HFFc6 (cell line): ENCODE data around the gene IL1RAPL1. TPM values are rescaled to one million over a fixed set of nuclear protein-coding genes. Genes with fewer than 3 reads are reported as not detected.

Experiments used
- DNase-seq: peaks from one replicate; pipeline ENCODE4 v3.0.0-alpha.2; 2018
- H3K27ac Mint-ChIP-seq: 2 replicates; pipeline ENCODE4 v1.8.0; 2020; ENCODE audit warnings: mild to moderate bottlenecking, mixed read lengths
- H3K27me3 Mint-ChIP-seq: 2 replicates; pipeline ENCODE4 v1.8.0; 2021; ENCODE audit warnings: mild to moderate bottlenecking, moderate library complexity, mixed read lengths; ENCODE audit not compliant: insufficient read depth
- H3K36me3 Mint-ChIP-seq: 2 replicates; pipeline ENCODE4 v1.8.0; 2021; ENCODE audit warnings: low read depth, mixed read lengths
- H3K4me1 Mint-ChIP-seq: 2 replicates; pipeline ENCODE4 v1.8.0; 2020; ENCODE audit warnings: low read depth, mixed read lengths
- H3K4me3 Mint-ChIP-seq: 2 replicates; pipeline ENCODE4 v1.8.0; 2020; ENCODE audit warnings: mild to moderate bottlenecking, moderate library complexity, mixed read lengths
- H3K9me3 Mint-ChIP-seq: 2 replicates; pipeline ENCODE4 v1.8.0; 2020; ENCODE audit warnings: mild to moderate bottlenecking, mixed read lengths
- CTCF ChIP-seq: fragments of 200-600 bp; sonication (generic); IDR thresholded peaks from 2 replicates; pipeline ENCODE4 v1.5.0; 2021; ENCODE audit warnings: antibody characterized with exemption, mild to moderate bottlenecking
- total RNA-seq, 6 experiments: library from RNA; stranded (reverse); fragmentation: NEBNext Ultra II Directional; extraction: Animal tissue kit (Norgen Biotek cat#: 25700); gene quantifications; 2 replicates in 1 of 6; 3 replicates in 5 of 6; pipeline ENCODE4 v1.2.3, GENCODE V29; 2021

IL1RAPL1 gene
- total RNA-seq, 6 experiments from 2014 or later = not detected

GRCh38 chrX:28988246-28988645 lies 401.0 kb downstream of the IL1RAPL1 start:
- no peaks in the 10 kb centered on the region for H3K4me1 Mint-ChIP-seq
- no peak for DNase-seq
- no peaks in the 10 kb centered on the region for H3K27me3 Mint-ChIP-seq
- no peak overlapping the region for H3K4me3 Mint-ChIP-seq
- no peaks in the 10 kb centered on the region for H3K36me3 Mint-ChIP-seq
- no peak for TF ChIP-seq CTCF
- no peak overlapping the region for H3K27ac Mint-ChIP-seq
- H3K9me3 Mint-ChIP-seq = no peaks in the 10 kb centered on the region

DNA sequence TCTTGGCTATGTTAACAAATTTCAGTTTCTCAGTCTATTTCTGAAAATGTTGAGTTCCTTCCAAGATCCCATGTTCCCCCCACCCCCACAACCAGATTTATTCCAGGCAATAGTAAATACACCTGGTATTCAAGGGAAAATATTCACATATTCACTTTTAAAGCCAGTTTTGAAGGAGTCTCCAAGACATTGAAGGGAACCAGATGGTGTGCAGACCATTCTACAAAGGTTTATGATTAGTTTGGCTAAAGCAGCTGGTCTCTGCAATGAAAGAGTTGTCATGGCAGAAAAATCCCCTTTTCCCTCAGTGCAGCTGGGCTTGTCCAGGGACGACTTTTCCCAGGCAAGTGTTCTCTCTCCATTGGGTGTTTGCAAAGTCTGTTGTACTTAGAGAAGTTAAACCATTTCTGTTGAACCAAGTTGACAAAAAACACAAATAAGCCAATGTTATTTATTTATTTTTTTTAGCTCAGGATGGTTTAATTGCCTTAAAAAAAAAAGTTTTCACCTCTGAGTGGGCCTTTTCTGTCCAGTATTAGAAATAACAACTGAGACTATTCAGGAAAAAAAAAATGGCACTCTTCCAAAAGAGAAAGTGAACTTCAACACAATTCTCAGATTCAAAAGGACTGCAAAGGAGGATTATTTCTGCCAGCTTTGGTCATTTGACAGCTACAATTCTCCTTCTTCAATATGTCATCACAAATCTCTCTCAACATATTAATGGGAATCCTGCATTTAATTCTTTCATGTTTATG lies 410.6 kb downstream of the IL1RAPL1 start:
- Mint-ChIP-seq H3K36me3 (no peaks in the 10 kb centered on the region), H3K9me3 (no peaks in the 10 kb centered on the region; the same call in 1 of the 2 replicates), H3K4me3 (no peak overlapping the region), H3K27ac (no peak overlapping the region), H3K27me3 (no peaks in the 10 kb centered on the region), H3K4me1 (no peaks in the 10 kb centered on the region)
- DNase-seq = no peak
- TF ChIP-seq CTCF = no peak

DNA sequence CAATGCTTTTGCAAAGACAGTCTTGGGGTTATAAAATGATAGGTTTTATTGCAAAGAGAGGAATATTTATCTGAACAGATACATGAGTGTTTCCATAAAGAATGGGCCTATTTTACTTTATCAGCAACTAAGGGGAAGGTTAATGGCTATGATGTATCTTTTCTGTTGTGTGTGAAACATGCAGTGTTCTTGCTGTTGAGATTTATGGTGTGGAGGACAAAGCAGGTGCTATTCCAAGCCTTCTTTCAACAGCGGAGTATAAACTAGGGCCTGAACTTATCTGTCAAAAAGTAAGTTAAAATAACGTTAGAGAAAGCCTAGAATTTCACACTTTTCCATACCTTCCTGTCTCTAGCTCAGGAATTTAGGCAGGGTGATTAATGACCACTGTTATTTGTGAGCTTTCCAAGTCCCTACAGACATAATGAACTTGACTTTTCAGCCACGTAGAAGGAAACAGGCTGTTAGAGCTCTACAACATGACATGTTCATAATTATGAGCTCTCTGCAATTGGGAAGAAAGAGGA lies 411.4 kb downstream of the IL1RAPL1 start:
- Mint-ChIP-seq H3K27me3 (no peaks in the 10 kb centered on the region), H3K27ac (no peak overlapping the region), H3K9me3 (no peaks in the 10 kb centered on the region; the same call in 1 of the 2 replicates), H3K4me3 (no peak overlapping the region), H3K4me1 (no peaks in the 10 kb centered on the region), H3K36me3 (no peaks in the 10 kb centered on the region)
- no peak for TF ChIP-seq CTCF
- DNase-seq = no peak

- Mint-ChIP-seq H3K27ac (no peak overlapping the region), H3K27me3 (no peaks in the 10 kb centered on the region), H3K36me3 (no peaks in the 10 kb centered on the region), H3K9me3 (peaks cover 10% of the 10 kb centered on the region), H3K4me3 (no peak overlapping the region), H3K4me1 (no peaks in the 10 kb centered on the region)
- no peak for TF ChIP-seq CTCF
- no peak for DNase-seq
Observed at GRCh38 chrX:29012867-29013266, 425.6 kb downstream of the IL1RAPL1 start.

GRCh38 chrX:29023207-29023606 lies 436.0 kb downstream of the IL1RAPL1 start:
- Mint-ChIP-seq H3K27me3 (no peaks in the 10 kb centered on the region), H3K4me3 (no peak overlapping the region), H3K27ac (no peak overlapping the region), H3K36me3 (no peaks in the 10 kb centered on the region), H3K4me1 (no peaks in the 10 kb centered on the region), H3K9me3 (peaks cover 8% of the 10 kb centered on the region)
- TF ChIP-seq CTCF = no peak
- no peak for DNase-seq
